Neural progenitor cell (in vitro differentiated cells): ENCODE results near the gene PPA1. TPM values are rescaled to one million over a fixed set of nuclear protein-coding genes. Genes with fewer than 3 reads are reported as not detected.

Source experiments
- DNase-seq: peaks from one replicate; pipeline ENCODE4 v3.0.0-alpha.2; 2016; ENCODE audit warnings: low spot score
- H2AFZ ChIP-seq: fragments of 200-600 bp; sonication (generic); replicated peaks from 2 replicates; pipeline ENCODE4 v1.6.1; 2016; ENCODE audit warnings: antibody characterized with exemption
- H3F3A ChIP-seq: fragments of 200-600 bp; sonication (generic); 2 replicates; pipeline ENCODE4 v1.6.1; 2016; ENCODE audit warnings: antibody characterized with exemption, low read depth
- H3K27ac ChIP-seq: fragments of 200-600 bp; sonication (generic); 2 replicates; pipeline ENCODE4 v1.5.1; 2016; ENCODE audit warnings: mild to moderate bottlenecking
- H3K27me3 ChIP-seq: fragments of 200-600 bp; sonication (generic); 2 replicates; pipeline ENCODE4 v1.6.1; 2016; ENCODE audit warnings: mild to moderate bottlenecking, moderate library complexity
- H3K36me3 ChIP-seq: fragments of 200-600 bp; sonication (generic); 2 replicates; pipeline ENCODE4 v1.5.1; 2016
- H3K4me1 ChIP-seq: fragments of 200-600 bp; sonication (generic); 2 replicates; pipeline ENCODE4 v1.6.1; 2016; ENCODE audit warnings: mixed run types
- H3K4me2 ChIP-seq: fragments of 200-600 bp; sonication (generic); 2 replicates; pipeline ENCODE4 v1.6.1; 2016
- H3K4me3 ChIP-seq: fragments of 200-600 bp; sonication (generic); 2 replicates; pipeline ENCODE4 v1.5.1; 2016
- H3K79me2 ChIP-seq: fragments of 200-600 bp; sonication (generic); 2 replicates; pipeline ENCODE4 v1.6.1; 2016; ENCODE audit warnings: low read depth
- H3K9ac ChIP-seq: fragments of 200-600 bp; sonication (generic); 2 replicates; pipeline ENCODE4 v1.6.1; 2016
- H3K9me3 ChIP-seq: fragments of 200-600 bp; sonication (generic); 2 replicates; pipeline ENCODE4 v1.5.1; 2016; ENCODE audit warnings: low read depth
- H4K20me1 ChIP-seq: fragments of 200-600 bp; sonication (generic); 2 replicates; pipeline ENCODE4 v1.6.1; 2016; ENCODE audit warnings: low read depth
- H3K27ac Mint-ChIP-seq: 3 replicates; pipeline ENCODE4 v1.8.0; 2021; ENCODE audit warnings: mixed read lengths
- H3K27me3 Mint-ChIP-seq: 2 replicates; pipeline ENCODE4 v1.8.0; 2022; ENCODE audit warnings: low read depth, mild to moderate bottlenecking, inconsistent platforms, moderate library complexity, mixed read lengths; ENCODE audit not compliant: insufficient read depth
- H3K36me3 Mint-ChIP-seq: 3 replicates; pipeline ENCODE4 v1.8.0; 2021; ENCODE audit warnings: mixed read lengths
- H3K4me1 Mint-ChIP-seq: 3 replicates; pipeline ENCODE4 v1.8.0; 2021; ENCODE audit warnings: mixed read lengths
- H3K4me3 Mint-ChIP-seq: 3 replicates; pipeline ENCODE4 v1.8.0; 2021; ENCODE audit warnings: mild to moderate bottlenecking, moderate library complexity, mixed read lengths
- H3K9me3 Mint-ChIP-seq: 3 replicates; pipeline ENCODE4 v1.8.0; 2020; ENCODE audit warnings: mixed read lengths
- EZH2 ChIP-seq: fragments of 200-600 bp; sonication (generic); IDR thresholded peaks from 2 replicates; pipeline ENCODE4 v1.6.1; 2017; ENCODE audit warnings: antibody characterized with exemption, mild to moderate bottlenecking, moderate library complexity
- EZH2phosphoT487 ChIP-seq: fragments of 200-600 bp; sonication (generic); IDR thresholded peaks from 2 replicates; pipeline ENCODE4 v1.6.1; 2017; ENCODE audit warnings: antibody characterized with exemption
- total RNA-seq: library from RNA; depleted of rRNA; stranded (reverse); fragments of >200 nt; gene quantifications from 2 replicates; pipeline ENCODE4 v1.2.3, GENCODE V29; 2015; ENCODE audit warnings: low replicate concordance
- TF ChIP-seq, protein P1 (sequence below): fragments of 200-600 bp; sonication (generic); IDR thresholded peaks from 2 replicates; pipeline ENCODE4 v1.5.1; 2017; ENCODE audit warnings: antibody characterized with exemption, mild to moderate bottlenecking

PPA1 gene
- total RNA-seq, 1 donor from 2014 or later: 203 TPM

DNA sequence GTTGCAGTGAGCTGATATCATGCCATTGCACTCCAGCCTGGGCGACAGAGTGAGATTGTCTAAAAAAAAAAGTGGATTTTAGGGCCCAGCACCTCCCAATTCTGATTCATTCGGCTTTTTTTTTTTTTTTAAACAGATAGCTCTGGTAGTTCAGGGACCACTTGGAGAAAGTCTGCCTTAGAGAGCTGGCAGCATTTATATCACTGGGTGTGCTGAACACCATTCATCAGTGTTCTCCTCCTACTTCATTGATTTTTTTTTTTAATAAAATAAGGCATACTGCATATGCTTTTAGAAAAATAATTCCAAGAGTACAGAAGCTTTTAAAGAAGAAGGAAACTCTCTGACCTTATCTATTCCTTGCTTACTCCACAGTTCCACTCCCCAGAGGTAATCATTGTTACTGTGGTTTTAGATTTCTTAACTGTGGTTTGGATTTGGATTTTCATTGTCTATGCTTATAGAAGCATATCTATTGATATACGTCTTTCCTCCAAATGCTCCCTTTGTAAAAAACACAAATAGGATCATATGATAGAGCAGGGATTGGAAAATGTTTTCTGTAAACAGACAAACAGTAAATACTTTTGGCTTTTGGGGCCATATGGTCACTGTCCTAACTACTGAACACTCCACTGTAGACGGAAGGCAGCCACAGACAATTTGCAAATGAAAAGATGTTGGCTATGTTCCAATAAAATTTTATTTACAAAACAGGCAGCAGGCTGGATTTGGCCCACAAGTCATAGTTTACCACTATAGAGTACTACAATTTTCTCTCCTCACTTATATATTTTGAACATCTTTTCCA, 41.9 kb downstream of the PPA1 start:
- Histone ChIP-seq H3K9me3 (no peaks in the 10 kb centered on the region), H3K27ac (no peak overlapping the region), H3K4me2 (no peak overlapping the region), H3K27me3 (no peaks in the 10 kb centered on the region), H3K79me2 (no peaks in the 10 kb centered on the region), H3K36me3 (no peaks in the 10 kb centered on the region), H3F3A (no peaks in the 10 kb centered on the region), H3K4me1 (no peaks in the 10 kb centered on the region), H3K4me3 (no peak overlapping the region), H2AFZ (no peak overlapping the region), H4K20me1 (no peaks in the 10 kb centered on the region), H3K9ac (no peak overlapping the region)
- Mint-ChIP-seq H3K36me3 (no peaks in the 10 kb centered on the region), H3K27ac (no peak overlapping the region), H3K4me1 (no peaks in the 10 kb centered on the region), H3K9me3 (no peaks in the 10 kb centered on the region), H3K4me3 (no peak overlapping the region), H3K27me3 (peaks cover 3% of the 10 kb centered on the region)
- DNase-seq: no peak
- TF ChIP-seq EZH2phosphoT487: no peak
- TF ChIP-seq, protein P1, sequence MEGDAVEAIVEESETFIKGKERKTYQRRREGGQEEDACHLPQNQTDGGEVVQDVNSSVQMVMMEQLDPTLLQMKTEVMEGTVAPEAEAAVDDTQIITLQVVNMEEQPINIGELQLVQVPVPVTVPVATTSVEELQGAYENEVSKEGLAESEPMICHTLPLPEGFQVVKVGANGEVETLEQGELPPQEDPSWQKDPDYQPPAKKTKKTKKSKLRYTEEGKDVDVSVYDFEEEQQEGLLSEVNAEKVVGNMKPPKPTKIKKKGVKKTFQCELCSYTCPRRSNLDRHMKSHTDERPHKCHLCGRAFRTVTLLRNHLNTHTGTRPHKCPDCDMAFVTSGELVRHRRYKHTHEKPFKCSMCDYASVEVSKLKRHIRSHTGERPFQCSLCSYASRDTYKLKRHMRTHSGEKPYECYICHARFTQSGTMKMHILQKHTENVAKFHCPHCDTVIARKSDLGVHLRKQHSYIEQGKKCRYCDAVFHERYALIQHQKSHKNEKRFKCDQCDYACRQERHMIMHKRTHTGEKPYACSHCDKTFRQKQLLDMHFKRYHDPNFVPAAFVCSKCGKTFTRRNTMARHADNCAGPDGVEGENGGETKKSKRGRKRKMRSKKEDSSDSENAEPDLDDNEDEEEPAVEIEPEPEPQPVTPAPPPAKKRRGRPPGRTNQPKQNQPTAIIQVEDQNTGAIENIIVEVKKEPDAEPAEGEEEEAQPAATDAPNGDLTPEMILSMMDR: no peak
- TF ChIP-seq EZH2: no peak

- H3K4me1 ChIP-seq: no peaks in the 10 kb centered on the region
- H3K9ac ChIP-seq: no peak overlapping the region
- TF ChIP-seq EZH2 (no peak), EZH2phosphoT487 (no peak)
- TF ChIP-seq, protein P1: no peak
- no peak overlapping the region for H3K4me2 ChIP-seq
- H3K4me3 Mint-ChIP-seq: no peak overlapping the region
- H3F3A ChIP-seq: no peaks in the 10 kb centered on the region
- DNase-seq: no peak
- H3K4me1 Mint-ChIP-seq: no peaks in the 10 kb centered on the region
- no peak overlapping the region for H3K27ac ChIP-seq
- no peak overlapping the region for H2AFZ ChIP-seq
- no peaks in the 10 kb centered on the region for H3K36me3 Mint-ChIP-seq
- no peaks in the 10 kb centered on the region for H3K36me3 ChIP-seq
- H3K4me3 ChIP-seq: no peak overlapping the region
- H3K79me2 ChIP-seq: no peaks in the 10 kb centered on the region
- no peaks in the 10 kb centered on the region for H3K9me3 Mint-ChIP-seq
- peaks cover under 1% of the 10 kb centered on the region for H3K27me3 ChIP-seq
- no peaks in the 10 kb centered on the region for H4K20me1 ChIP-seq
- no peak overlapping the region for H3K27ac Mint-ChIP-seq
- H3K9me3 ChIP-seq: no peaks in the 10 kb centered on the region
- H3K27me3 Mint-ChIP-seq: peaks cover 3% of the 10 kb centered on the region
These were observed 42.6 kb downstream of the PPA1 start for GRCh38 chr10:70190581-70190980.

GRCh38 chr10:70190102-70190501, 43.1 kb downstream of the PPA1 start:
- Histone ChIP-seq H2AFZ (no peak overlapping the region), H4K20me1 (no peaks in the 10 kb centered on the region), H3K79me2 (no peaks in the 10 kb centered on the region), H3K4me1 (no peaks in the 10 kb centered on the region), H3K4me2 (no peak overlapping the region), H3K36me3 (no peaks in the 10 kb centered on the region), H3K4me3 (no peak overlapping the region), H3K27ac (no peak overlapping the region), H3K27me3 (peaks cover 5% of the 10 kb centered on the region), H3F3A (no peaks in the 10 kb centered on the region), H3K9ac (no peak overlapping the region), H3K9me3 (no peaks in the 10 kb centered on the region)
- no peaks in the 10 kb centered on the region for H3K4me1 Mint-ChIP-seq
- H3K27ac Mint-ChIP-seq: peak overlapping the region; percentile 21
- no peak overlapping the region for H3K4me3 Mint-ChIP-seq
- peaks cover 3% of the 10 kb centered on the region for H3K27me3 Mint-ChIP-seq
- H3K36me3 Mint-ChIP-seq: no peaks in the 10 kb centered on the region
- H3K9me3 Mint-ChIP-seq: no peaks in the 10 kb centered on the region
- TF ChIP-seq, protein P1: no peak
- TF ChIP-seq EZH2: no peak
- TF ChIP-seq EZH2phosphoT487: no peak
- DNase-seq: no peak
